Lower lobe of right lung (tissue), 2 donors: ENCODE measurements around the gene ACTR6. TPM values are rescaled to one million over a fixed set of nuclear protein-coding genes. Genes with fewer than 3 reads are reported as not detected.
"Not testable (repeated sequence)": the region's sequence is repeated elsewhere in the genome, so short reads cannot be mapped to it uniquely, and the experiment has no call there.

ENCODE experiments used
- ATAC-seq, 2 donors: fragments of 200-7000 bp; cut with Tn5 transposase; one replicate each; pipeline ENCODE4 v1.9.1; 2020 to 2022; ENCODE audit warnings: mild to moderate bottlenecking in 2 of 2, moderate library complexity in 2 of 2
- DNase-seq: peaks from one replicate; pipeline ENCODE4 v3.0.0-alpha.2; 2020
- H3K27ac ChIP-seq: fragments of 200-600 bp; one replicate; pipeline ENCODE4 v1.8.0; 2022
- H3K27me3 ChIP-seq: fragments of 200-600 bp; one replicate; pipeline ENCODE4 v1.8.0; 2022; ENCODE audit warnings: low read depth
- H3K36me3 ChIP-seq: fragments of 200-600 bp; one replicate; pipeline ENCODE4 v1.8.0; 2022; ENCODE audit warnings: mild to moderate bottlenecking
- H3K4me1 ChIP-seq: fragments of 200-600 bp; one replicate; pipeline ENCODE4 v1.8.0; 2022
- H3K4me3 ChIP-seq: fragments of 200-600 bp; one replicate; pipeline ENCODE4 v1.8.0; 2022; ENCODE audit warnings: mild to moderate bottlenecking
- H3K9me3 ChIP-seq: fragments of 200-600 bp; one replicate; pipeline ENCODE4 v1.8.0; 2022
- CTCF ChIP-seq: fragments of 200-600 bp; IDR thresholded peaks from one replicate; pipeline ENCODE4 v1.8.0; 2022; ENCODE audit warnings: antibody characterized with exemption, mild to moderate bottlenecking
- intact Hi-C: fragments of 100-400 bp; cut with DNase I; formaldehyde crosslinking; loops from one replicate; pipeline ENCODE4 v1.11.0; 2022
- total RNA-seq: library from RNA; stranded (reverse); fragmentation: NEBNext Ultra II Directional; extraction: Animal tissue kit (Norgen Biotek cat#: 25700); gene quantifications from one replicate; pipeline ENCODE4 v1.2.1, GENCODE V29; 2021
- donor health status: DM: no; HTN: yes; CAD: no; lungs with severe emphysema.

ACTR6 gene
- total RNA-seq, 1 donor from 2014 or later: 23.8 TPM

- TF ChIP-seq CTCF: no peak
- intact Hi-C loops: no loop called here
- Histone ChIP-seq H3K4me1 (no peaks in the 10 kb centered on the region), H3K4me3 (no peak overlapping the region), H3K9me3 (no peaks in the 10 kb centered on the region), H3K27me3 (no peaks in the 10 kb centered on the region), H3K27ac (no peak overlapping the region), H3K36me3 (peaks cover 75% of the 10 kb centered on the region)
- no peak for ATAC-seq
- DNase-seq: no peak
Observed at GRCh38 chr12:100216337-100216736, 15.7 kb downstream of the ACTR6 start.

GRCh38 chr12:100219328-100220109 lies 18.9 kb downstream of the ACTR6 start:
- no peak overlapping the region for H3K4me3 ChIP-seq
- H3K27ac ChIP-seq: no peak overlapping the region
- DNase-seq: no peak
- no peak for TF ChIP-seq CTCF
- peaks cover 79% of the 10 kb centered on the region for H3K36me3 ChIP-seq
- no peak for ATAC-seq
- intact Hi-C loops: no loop called here
- H3K27me3 ChIP-seq: no peaks in the 10 kb centered on the region
- no peaks in the 10 kb centered on the region for H3K9me3 ChIP-seq
- no peaks in the 10 kb centered on the region for H3K4me1 ChIP-seq

GRCh38 chr12:100221523-100221922 lies 20.9 kb downstream of the ACTR6 start:
- intact Hi-C loops: no loop called here
- DNase-seq (no peak), ATAC-seq (no peak)
- H3K4me1 ChIP-seq: no peaks in the 10 kb centered on the region
- no peaks in the 10 kb centered on the region for H3K9me3 ChIP-seq
- peaks cover 85% of the 10 kb centered on the region for H3K36me3 ChIP-seq
- H3K27me3 ChIP-seq: no peaks in the 10 kb centered on the region
- no peak for TF ChIP-seq CTCF
- no peak overlapping the region for H3K27ac ChIP-seq
- no peak overlapping the region for H3K4me3 ChIP-seq

GRCh38 chr12:100222173-100222572 lies 21.6 kb downstream of the ACTR6 start:
- peaks cover 85% of the 10 kb centered on the region for H3K36me3 ChIP-seq
- intact Hi-C loops, H3K27me3 ChIP-seq, H3K27ac ChIP-seq, H3K9me3 ChIP-seq, H3K4me3 ChIP-seq, ATAC-seq, DNase-seq, H3K4me1 ChIP-seq: not testable (repeated sequence)

GRCh38 chr12:100225491-100225890 lies 24.9 kb downstream of the ACTR6 start:
- no peak for TF ChIP-seq CTCF
- Histone ChIP-seq H3K27me3 (no peaks in the 10 kb centered on the region), H3K36me3 (peaks cover 54% of the 10 kb centered on the region), H3K4me1 (no peaks in the 10 kb centered on the region), H3K27ac (no peak overlapping the region), H3K4me3 (no peak overlapping the region), H3K9me3 (no peaks in the 10 kb centered on the region)
- intact Hi-C loops: no loop called here
- no peak for DNase-seq
- ATAC-seq: no peak

GRCh38 chr12:100229036-100229635 lies 28.5 kb downstream of the ACTR6 start:
- H3K4me1 ChIP-seq: no peaks in the 10 kb centered on the region
- no peak overlapping the region for H3K4me3 ChIP-seq
- no peak overlapping the region for H3K27ac ChIP-seq
- DNase-seq (no peak), ATAC-seq (peak; percentile 46 to 48)
- H3K36me3 ChIP-seq: peaks cover 17% of the 10 kb centered on the region
- no peaks in the 10 kb centered on the region for H3K27me3 ChIP-seq
- no peak for TF ChIP-seq CTCF
- no peaks in the 10 kb centered on the region for H3K9me3 ChIP-seq
- intact Hi-C loops: no loop called here
